ENCODE measurements around the gene PPP1R8. TPM values are rescaled to one million over a fixed set of nuclear protein-coding genes. Genes with fewer than 3 reads are reported as not detected.

The PPP1R8 gene
- total RNA-seq, 1 experiment from 2014 or later = 35.6 TPM

DNA sequence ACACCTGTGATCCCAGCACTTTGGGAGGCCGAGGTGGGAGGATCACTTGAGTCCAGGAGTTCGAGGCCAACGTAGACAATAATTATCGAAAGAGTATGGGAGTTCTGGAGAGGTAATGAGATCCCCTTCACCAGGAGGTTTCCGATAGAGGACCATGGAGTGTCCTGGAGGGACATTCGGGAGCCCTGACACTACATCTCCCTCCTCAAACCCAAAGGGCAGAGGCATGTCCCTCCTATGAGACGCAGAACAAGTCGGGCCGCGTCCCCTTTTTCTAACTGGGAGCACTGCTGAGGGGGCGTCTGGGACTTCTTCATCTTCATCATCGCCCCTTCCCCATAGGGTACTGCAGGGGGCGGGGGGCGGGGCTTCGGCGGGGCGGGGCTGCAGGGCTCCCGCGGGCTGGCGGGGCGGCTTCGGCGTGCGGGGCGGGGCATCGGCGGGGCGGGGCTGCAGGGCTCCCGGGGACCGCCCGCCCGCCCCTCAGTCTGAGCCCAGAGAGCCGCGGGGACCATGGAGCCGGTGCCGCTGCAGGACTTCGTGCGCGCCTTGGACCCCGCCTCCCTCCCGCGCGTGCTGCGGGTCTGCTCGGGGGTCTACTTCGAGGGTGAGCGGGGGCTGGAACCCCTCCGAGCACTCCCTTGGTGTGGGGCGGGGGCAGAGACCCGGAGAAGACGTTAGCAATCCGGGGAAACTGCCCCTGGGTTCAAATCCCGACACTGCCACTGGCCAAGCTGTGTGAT lies 41.6 kb downstream of the PPP1R8 start, which contains the start of gene THEMIS2:
TSS of gene THEMIS2 (plus strand) at position 486 of the 743 bp plus-strand sequence. CDS start at position 514, 28 bp downstream.
- no peak for DNase-seq (ENCODE audit: low spot score)

DNA sequence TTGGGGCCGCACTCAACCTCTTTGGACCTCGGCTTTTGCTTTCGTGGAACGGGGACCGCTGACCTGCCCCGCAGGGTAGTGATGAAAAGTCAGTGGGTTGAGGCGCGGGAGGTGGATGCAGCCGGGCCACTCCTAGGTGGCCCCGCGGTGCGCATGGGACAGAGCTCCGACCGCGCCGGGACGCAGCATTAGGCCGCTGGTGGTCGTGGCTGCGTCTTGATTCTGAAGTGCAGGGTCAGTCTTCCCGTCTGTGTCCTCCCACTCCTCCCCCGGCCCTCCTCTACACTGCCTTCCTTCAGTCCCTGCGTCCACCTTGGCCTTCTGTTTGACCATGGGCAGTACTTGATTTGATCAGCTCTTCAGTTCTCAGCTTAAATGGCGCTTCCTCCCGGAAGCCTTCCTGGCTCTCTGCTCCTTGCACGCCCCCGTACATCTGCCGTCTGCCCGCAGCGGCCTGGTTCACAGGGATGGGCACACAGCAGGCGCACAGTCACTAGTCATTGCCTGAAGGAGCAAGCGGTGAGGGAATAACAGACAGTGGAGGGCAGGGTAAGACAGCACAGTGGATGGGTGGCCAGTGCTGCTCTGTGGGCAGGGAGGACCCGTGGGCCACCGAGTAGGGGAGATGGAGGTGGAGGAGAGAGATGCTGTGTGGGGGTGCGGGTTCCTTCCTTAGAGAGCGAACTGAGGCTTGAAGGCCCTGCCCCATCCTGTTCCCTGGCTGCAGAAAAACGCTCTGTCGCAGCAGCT lies 42.4 kb downstream of the PPP1R8 start:
- DNase-seq (ENCODE audit: low spot score) = no peak

DNA sequence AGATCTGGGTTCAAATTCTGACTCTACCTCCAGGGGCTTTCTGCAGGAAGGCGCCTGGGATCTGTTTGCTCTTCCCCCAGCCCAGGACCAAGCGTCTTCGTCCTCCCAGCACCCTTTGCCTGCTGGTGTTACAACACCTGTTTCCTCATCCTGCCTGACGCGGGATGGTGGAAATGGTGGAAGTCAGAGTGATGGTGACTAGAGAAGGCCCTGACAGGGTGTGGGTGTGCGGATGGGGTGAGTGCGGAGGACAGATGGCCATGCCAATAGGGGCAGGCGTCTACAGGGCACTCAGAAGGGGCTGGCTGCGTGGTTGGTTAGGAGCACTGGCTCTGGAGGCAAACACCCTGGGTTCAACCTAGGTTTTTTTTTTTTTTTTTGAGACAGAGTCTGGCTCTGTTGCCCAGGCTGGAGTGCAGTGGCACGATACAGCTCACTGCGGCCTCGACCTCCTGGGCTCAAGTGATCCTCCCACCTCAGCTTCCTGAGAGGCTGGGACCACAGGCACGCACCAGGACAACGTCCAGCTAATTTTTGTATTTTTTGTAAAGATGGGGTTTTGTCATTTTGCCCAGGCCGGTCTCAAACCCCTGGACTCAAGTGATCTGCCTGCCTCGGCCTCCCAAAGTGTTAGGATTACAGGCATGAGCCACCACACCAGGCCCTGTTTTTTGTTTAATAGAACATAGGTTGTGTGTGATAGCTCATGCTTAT lies 43.2 kb downstream of the PPP1R8 start:
- DNase-seq (ENCODE audit: low spot score) = no peak

DNA sequence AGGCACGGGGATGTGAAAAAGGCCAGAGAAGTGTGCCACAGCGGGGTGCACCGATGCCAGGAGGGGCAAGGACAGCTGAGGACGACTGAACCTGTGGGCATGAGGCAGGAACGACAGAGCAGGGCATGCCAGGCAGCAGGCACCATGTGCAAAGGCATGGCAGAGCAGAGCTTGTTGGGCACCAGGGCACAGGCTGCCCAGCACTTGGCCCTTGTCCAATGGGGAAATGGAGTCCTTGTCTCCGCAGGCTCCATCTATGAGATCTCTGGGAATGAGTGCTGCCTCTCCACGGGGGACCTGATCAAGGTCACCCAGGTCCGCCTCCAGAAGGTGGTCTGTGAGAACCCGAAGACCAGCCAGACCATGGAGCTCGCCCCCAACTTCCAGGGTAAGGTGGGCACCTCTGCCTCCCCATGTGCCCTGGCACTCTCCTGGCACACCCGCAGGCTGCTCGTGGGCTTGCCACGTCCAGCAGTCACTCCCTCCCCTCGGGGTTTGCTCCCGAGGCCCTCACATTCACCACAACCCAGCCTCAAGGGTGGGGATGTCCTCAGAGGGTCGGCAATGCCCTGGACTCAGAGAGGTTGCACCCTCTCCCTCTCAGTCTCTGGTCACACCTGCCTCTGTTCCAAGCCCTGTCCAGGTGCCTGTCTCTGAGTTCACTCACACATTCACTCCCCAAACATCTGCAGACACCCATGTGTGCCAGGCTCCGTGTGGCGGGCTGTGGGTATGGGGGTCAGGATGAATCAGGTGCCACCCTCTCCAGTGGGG lies 45.9 kb downstream of the PPP1R8 start:
- DNase-seq (ENCODE audit: low spot score) = no peak

DNA sequence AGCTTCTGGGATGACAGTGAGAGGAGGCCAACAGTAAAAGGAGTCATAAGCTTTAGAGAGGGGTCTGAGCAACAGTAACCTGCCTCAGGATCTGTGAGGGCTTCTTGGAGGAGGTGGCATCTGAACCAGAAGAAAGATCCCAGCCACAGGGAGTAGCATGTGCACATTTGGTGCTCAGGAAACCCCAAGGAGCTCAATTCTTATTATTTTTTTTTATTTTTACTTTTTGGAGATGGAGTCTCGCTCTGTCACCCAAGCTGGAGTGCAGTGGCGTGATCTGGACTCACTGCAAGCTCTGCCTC lies 46.5 kb downstream of the PPP1R8 start:
- DNase-seq (ENCODE audit: low spot score) = no peak

DNA sequence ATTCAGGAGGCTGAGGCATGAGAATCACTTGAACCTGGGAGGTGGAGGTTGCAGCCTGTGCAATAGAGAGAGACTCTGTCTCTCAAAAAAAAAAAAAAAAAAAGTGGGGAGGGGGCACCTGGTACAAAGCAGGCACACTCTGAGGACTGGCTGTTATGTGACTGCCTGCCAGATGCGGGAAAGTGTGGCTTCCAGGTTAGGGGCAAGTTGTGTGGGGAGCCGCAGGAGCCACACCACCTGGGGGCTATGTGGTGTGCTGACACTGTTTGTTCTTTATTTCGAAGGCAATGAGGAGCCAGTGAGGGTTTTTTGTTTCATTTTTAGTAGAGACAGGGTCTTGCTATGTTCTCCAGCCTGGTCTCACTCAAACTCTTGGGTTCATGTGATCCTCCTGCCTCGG lies 47.5 kb downstream of the PPP1R8 start:
- DNase-seq (ENCODE audit: low spot score) = no peak

DNA sequence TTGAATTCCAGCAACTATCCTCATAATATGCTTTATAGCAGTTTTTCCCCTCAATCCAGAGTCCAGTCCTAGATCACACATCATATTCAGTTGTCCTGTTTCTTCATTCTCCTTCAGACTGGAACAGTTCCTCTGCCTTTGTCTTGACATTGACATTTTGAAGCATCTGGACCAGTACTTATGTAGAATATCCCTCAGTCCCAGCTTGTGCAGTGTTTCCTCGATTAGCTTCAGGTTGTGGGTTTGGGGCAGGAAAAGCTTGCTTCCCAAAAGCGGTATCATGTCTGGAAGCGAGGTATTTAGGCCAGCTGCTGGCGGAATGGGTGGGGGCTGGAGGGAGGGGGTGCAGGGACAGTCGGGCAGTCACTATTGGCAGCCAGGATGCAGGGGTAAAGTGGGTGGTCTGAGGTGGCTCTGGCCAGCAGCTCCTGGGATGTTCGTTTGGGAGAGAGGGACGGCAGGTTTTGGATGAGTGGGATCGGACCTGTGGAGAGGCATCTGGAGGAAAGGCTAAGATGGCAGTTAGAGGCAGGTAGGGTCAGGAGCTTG lies 48.3 kb downstream of the PPP1R8 start:
- DNase-seq (ENCODE audit: low spot score) = no peak

DNA sequence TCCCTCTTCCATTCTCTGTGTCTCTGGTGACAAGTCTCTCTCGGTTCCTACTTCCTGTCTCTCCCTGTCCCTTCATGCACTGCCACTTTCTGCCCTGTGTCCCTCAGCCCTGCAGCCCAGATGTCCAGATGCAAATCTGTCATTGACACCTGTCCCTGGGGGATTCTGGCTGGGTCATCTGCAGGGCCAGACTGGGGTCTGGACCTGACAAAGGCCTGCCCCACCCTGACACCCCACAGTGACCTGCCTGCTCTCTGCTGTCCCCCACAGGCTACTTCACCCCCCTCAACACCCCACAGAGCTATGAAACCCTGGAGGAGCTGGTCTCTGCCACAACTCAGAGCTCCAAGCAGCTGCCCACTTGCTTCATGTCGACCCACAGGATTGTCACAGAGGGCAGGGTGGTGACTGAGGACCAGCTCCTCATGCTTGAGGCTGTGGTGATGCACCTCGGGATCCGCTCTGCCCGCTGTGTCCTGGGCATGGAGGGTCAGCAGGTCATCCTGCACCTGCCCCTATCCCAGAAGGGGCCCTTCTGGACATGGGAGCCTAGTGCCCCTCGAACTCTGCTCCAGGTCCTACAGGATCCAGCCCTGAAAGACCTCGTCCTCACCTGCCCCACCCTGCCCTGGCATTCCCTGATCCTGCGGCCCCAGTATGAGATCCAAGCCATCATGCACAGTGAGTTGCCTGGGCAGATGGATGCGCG lies 48.9 kb downstream of the PPP1R8 start:
- DNase-seq (ENCODE audit: low spot score) = no peak

DNA sequence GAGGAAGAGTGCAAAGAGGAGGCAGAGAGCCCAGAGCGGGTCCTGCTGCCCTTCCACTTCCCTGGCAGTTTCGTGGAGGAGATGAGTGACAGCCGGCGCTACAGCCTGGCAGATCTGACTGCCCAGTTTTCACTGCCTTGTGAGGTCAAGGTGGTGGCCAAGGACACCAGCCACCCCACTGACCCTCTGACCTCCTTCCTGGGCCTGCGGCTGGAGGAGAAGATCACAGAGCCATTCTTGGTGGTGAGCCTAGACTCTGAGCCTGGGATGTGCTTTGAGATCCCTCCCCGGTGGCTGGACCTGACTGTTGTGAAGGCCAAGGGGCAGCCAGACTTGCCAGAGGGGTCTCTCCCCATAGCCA lies 51.9 kb downstream of the PPP1R8 start:
- no peak for DNase-seq (ENCODE audit: low spot score)

DNA sequence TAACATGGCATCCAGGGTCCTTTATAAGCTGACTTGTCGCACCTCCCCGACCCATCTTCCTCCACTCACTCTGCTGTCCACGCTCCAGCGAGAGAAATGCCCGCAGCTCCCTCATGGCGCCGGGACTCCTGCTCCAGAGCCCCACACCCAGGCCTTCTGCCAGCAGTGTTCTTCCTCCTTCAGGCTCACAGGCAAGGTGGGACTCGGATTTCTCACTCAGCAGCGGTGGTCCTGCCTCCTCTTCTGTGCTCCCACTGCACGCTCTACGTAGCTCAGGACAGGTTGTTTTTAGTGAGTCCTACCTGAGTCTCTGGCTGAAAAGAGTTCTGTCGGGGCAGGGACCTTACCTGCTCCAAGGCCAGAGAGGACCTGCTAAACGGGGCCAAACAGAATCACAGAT lies 53.0 kb downstream of the PPP1R8 start:
- DNase-seq (ENCODE audit: low spot score) = no peak

DNA sequence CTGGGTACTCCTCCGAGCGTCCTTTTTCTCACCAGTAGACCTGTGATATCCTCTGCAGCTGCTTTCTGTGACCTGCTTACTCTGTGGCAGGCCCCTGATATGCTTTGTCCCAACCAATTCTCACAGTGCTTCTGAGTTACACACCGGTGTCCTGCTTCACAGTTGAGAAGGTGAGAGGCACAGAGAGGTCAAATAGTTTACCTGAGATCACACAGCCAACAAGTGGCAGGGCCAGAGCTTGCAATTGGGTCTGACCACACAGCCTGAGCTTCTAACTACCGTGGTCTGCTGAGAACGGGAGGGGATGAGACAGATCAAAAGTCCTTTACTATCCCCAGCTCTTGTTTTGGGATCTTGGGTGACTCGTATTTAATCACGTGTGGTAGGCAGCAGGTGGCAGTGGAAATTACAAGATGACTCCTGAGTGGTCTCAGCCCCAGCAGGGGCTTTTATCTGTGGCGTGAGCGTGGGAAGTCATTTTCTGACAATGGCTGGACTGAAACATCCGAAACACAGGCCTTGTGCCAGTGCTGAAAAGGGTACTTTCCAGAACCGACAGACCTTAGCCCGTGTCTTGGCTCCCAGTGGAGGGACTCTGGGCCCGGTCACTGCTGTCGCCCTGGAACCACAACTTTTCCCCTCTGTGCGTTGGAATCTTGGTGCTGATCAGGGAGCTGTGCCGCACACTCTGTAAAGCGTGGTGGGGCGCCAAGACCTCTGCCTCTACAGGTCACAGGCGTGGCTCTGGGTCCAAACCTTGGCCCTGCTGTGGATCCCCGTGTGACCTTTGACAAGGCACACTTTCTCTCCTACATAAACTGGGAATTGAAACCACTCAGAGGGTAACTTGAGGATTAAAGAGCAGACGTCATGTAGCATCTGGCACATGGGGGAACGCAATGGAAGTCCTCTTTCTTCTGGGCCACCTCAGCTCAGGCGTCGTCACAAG lies 53.7 kb downstream of the PPP1R8 start:
- DNase-seq (ENCODE audit: low spot score) = no peak

DNA sequence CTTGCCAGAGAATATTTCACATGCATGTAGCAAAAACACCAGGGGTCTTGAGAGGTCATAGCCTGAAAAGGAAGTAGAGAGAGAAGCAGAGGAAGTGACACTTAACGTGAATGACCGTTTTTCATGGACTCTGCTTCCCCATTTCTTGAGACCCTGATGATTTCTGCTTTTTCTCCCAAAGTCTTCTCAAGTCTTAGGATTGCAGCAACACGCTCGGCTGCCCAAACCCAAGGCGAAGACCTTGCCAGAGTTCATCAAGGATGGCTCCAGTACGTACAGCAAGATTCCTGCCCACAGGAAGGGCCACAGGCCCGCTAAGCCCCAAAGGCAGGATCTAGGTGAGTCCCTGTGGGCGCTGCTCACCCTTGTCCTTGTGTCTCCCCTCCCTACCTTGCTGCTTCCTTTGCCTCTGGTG lies 54.5 kb downstream of the PPP1R8 start:
- no peak for DNase-seq (ENCODE audit: low spot score)

DNA sequence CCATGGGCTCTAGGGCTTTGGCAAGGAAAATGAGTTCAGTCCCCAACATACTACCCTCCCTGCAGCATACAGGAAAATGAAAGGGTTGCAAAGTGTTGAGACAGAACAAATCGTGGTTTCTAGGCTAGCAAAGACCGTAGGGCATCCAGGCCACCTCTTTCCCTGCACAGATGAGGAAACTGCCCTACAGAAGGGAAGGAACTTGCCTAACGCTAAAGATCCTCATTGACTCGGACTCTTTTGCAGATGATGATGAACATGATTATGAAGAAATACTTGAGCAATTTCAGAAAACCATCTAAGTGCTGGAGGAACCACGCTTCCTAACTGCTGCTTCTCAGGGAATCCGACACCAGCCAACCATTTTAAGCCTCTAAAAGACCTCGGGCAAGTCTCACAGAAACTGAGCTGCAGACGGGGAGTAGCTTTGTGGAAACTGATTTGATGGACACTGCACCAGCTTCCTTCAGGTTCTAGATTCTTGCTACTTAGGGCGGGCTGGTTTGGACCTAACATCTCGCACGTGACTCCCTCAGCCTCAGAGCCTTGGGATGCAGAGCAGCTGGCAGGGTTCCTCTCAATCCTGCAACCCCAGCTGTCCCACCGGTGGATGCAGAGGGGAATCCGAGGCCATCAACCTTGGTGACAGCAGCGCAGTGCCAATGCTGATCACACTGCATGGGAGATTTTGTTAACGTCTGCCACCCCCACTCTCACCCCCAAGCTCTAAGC lies 55.2 kb downstream of the PPP1R8 start:
- no peak for DNase-seq (ENCODE audit: low spot score)

DNA sequence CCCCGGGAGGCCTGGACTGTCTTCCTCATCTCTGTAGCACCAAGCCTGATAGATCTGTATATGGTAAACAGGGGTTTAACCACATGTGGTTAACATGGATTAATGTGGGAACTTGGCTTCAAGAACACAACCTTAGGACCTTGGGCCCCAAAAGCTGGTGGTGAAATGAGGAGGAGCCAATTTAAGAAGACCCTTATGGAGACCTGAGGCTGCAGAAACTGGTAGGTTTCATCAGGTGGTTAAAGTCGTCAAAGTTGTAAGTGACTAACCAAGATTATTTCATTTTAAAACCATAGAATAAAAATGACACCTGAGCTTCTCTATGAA lies 55.7 kb downstream of the PPP1R8 start:
- DNase-seq (ENCODE audit: low spot score) = no peak

DNA sequence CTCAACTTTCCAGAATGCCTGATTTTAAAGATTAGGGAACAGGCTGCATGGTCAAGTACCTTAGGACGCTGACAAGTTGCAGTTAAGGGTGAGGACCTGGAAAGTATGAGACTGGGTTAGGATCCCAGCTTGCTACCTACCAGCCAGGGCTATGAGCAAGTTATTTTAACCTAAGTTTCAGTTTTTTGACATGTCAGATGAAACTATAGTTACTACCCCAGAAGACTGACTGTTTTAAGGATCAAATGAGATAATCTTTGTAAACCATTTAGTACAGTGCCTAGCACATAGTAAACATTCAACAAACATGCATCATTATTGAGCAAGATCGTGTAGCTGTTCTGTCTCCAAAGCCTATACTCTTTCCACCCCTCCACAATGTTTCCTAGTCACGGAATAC lies 56.2 kb downstream of the PPP1R8 start:
- DNase-seq (ENCODE audit: low spot score) = no peak

DNA sequence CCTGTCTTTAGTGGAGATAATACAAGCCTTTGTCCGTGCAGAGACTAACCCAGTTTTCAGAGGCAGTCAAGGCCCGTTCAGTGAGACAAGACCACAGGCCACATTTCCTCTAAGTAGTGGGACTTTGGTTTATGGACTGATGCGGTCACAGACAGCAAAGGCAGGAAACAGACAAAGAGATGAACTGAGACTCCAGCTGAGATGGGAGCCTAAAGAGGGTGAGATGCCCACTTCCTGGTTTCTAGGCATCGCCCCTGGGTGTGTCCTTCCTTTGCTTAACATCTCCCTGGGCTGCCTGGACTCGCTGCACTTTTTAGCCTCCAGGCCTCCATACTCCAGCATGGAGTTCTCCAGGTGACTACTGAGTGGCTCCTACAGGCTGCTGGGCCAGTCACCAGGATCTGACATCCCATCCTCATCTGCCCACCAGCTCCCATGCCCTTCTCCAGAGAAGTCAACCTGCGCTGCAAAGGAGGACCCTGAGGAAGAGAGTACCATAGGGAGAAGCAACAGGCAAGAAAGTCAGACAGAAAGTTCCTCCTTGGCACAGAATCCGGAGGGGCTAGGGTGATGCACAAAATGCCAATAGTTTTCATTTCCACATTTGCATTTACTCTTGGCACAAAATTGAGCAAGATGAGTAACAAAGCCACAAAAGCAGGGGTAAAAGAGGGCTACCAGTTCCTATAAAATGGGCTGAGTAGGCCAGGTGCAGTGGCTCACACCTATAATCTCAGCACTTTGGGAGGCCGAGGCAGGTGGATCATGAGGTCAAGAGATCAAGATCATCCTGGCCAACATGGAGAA lies 56.8 kb downstream of the PPP1R8 start:
- no peak for DNase-seq (ENCODE audit: low spot score)

DNA sequence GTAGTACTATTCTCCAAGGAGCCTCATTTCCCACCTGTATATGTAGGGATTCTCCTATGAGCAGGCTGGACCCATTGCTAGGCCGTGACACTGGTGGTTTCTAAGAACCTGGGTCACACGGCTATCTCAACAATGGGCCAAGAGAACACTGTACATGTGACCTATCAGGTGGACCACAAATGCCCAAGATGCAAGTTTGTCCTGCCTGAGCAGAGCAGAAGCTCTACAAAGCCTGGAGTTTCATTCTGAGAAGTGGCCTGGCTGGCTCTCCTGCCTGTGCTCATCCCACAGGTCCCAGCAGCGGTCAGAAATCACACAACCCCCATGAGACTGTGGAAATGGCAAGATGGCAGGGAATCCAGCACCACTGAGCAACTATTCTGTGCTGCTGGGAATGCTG lies 58.9 kb downstream of the PPP1R8 start:
- DNase-seq (ENCODE audit: low spot score) = no peak

DNA sequence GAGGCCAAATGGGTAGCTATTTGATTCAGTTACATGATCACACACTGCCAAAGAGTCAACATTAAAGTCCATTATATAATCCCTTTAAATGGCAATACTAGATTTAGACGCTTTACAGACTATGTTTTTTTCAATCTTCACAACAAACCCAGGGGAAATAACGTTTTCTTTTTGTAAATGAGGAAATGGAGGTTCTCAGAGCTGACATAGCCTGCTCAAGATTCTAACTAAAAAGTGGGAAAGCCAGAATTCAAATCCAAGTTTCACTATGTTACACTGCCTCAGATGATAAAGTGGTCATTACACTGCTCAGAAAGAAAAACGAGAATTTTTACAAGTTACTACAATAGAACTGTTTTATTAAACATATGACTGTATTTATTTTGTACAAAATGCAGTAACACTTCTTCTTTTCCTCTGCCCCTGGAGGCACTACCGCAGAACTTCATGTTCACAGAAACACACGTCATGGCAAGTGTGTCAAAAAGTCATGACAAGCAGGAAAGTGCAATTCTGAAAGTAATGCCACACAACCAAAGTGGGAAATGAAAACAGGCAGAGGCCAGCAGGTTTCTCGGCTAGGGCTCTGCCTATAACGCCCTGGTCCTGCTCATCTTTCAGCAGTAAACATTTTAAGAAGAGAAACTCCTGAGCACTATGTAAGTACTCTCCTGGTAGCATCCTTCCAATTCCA lies 60.8 kb downstream of the PPP1R8 start:
- no peak for DNase-seq (ENCODE audit: low spot score)
